ENCODE measurements around the gene MGRN1.

Gene MGRN1

GRCh38 chr16:4687946-4688673 is 63.5 kb downstream of the MGRN1 start:
- no peak for DNase-seq

- no peak for DNase-seq
Observed at GRCh38 chr16:4688674-4689045, 64.0 kb downstream of the MGRN1 start.

GRCh38 chr16:4689091-4689671 is 64.6 kb downstream of the MGRN1 start:
- no peak for DNase-seq

DNA sequence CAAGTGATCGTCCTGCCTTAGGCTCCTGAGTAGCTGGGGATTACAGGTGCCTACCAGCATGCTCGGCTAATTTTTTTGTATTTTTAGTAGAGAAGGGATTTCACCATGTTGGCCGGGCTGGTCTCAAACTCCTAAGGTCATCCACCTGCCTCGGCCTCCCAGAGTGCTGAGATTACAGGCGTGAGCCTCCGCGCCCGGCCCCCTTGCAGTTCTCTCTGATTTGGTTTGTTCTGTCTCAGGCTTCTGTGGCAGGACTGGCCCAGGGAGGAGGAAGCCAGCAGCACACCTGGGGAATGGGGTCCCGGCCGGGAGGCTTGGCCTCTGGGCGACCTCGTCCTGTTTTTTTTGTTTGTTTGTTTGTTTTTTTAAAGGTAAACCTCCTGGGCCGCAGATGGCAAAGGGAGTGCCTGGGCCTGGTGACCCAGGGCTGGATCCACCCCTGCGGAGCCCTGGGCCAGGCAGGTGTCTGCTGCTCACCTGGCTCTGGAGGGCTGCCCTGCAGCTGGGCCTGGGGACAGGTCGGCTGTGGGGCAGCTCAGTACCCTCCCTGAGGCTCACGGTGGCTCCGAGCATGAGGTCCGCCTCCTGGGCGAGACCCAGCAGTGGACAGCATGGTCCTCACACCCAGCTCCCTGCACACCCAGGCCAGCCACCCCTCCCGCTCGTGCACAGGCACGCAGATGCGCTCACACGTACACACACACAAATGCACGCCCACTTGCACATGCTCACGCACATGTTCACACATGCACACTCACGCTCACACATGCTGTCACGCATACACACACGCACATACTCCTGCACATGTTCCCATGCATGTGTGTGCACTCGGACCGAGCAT is 65.5 kb downstream of the MGRN1 start:
- no peak for DNase-seq

DNA sequence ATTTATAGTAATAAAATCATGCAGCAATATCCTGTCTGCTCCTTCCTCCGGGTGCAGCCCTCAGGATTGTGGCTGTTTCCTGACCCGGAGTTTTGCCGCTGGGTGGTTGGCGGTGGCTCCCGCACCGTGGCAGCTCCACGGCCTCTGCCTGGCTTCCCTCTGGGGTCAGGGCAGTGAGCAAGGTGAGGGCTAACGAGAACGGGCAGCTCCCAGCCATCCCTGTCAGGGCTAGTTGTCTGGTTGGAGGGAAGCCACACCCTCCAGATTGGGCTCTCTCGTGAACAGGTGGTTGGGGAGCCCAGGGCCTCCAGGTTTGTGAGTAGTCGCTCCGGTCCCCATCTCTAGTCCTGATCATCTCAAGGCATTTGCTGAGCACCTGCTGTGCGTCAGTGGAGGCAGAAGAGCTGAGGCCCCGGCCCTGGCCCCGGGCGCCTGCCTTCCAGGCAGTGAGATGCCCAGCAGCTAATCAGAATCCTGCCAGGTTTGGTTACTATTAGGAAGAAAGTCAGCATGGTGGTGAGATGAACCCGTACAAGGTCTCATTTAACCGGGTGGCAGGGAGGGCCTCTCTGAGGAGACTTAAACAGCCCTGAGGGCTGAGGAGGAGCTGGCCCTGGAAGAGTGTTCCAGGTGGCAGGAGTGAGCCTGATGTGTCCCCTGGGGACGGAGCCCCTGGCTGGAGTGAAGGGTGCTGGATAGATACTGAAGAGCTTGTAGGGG is 66.5 kb downstream of the MGRN1 start:
- no peak for DNase-seq

DNA sequence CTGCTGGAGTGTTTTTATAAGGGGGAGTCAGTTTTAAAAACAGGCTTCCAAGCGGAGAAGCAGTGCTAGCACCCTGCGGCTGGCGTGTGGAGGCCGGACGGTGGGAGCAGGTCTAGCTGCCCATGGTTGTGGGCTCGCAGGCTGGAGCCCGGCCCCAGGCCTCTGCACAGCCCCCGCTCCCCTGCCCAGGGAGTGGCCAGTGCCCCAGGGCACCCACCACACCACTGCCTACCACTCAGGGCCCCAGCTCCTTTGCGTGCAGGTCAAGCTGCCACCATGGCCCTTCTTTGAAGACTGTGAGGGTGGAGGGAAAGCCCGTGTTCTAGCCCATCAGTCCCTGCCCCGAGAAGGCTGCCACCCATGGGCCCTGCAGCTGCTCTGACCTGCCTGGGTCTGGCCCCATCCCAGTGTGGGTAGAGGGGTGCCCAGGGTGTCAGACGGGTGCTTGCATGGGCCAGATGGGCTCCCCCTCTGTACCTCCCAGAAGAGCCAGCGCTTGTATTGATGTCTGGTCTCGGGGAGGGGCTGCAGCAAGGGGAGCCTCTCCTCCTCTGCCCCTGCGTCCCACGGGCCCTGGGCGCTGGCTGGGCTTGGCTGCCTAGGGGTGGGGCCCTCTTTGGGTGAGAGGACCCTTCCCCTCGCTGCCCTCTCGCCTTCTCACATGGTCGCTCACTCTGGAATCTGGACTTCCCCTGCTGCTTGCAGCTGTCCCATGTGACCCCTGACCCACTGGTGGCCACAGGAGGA is 67.2 kb downstream of the MGRN1 start:
- DNase-seq, result peak in 1 of 2 donors; percentile 25

DNA sequence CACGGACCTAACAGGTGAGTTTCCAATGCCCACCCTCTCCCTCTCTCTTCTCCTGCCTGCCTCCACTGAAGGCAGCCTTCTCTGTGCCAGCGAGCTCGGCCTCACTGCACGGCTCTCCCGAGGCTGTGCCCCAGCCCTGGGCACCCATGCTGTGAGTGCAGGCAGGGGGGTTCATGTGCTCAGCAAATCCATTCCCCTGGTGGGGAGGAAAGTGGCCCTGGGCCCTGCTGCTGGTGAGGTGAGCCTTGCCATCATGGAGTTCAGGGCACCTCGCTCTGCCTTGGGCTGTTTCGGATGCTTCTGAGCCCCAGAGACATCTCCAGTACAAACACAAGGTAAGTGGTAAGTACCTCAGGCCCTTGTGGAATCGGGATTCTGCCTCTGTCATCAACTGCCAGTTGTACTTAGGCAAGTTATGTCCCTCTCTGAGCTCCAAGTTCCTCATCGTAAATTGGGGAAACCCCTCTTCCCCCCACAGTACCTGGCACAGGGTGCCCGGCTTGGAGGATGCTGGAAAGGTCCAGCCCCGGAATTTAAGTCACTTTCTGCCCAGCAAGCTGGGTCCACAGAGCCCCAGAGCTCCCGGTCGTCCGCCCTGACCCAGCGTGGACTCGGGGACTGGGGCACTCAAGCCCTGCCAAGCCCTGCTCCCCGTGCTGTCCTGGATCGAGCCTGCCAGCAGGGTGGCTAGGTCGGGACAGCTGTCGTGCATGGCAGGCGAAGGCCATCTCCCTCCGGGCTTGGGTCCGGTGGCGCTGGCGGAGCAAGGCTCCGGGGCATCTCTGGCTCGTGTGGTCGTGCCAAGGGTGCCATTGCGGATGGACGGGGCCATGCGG is 68.1 kb downstream of the MGRN1 start:
- DNase-seq, result peak; percentile 30 to 58

DNA sequence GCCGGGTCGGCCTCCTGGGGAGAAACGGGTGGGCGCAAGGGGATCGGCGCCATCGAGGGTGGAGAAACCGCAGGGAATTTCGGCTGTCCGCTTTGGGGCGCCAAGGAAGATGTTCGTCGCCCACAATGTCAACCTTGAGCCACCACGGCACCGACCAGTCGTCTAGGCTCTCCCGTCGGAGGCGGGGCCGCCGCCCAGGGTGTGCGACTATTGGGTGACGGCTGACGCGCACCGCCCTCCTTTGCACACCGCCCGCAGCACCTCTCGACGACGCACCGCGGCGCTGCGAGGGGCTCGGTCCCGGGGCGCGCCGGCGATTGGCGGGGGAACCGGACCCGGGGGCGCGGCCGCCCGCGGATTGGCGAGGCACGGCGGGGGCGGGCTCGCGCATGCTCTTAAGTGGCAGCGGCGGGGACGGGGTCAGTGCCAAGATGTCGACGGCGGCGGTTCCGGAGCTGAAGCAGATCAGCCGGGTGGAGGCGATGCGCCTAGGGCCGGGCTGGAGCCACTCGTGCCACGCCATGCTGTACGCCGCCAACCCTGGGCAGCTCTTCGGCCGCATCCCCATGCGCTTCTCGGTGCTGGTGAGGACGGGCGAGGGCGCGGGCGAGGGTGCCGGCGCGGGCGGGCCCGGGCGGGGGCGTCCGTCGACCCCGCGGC is 68.8 kb downstream of the MGRN1 start, which contains the start of gene NUDT16L1:
Gene NUDT16L1, plus strand, starts transcription at position 267 of the 660 bp plus-strand sequence. Its CDS starts 165 bp downstream, at position 432.
- DNase-seq, result peak; percentile 97 to 98

- DNase-seq, result peak in 1 of 2 donors; percentile 41
Observed at GRCh38 chr16:4693956-4694641, 69.5 kb downstream of the MGRN1 start.

- DNase-seq, result no peak
Observed at GRCh38 chr16:4694642-4695451, 70.2 kb downstream of the MGRN1 start.

DNA sequence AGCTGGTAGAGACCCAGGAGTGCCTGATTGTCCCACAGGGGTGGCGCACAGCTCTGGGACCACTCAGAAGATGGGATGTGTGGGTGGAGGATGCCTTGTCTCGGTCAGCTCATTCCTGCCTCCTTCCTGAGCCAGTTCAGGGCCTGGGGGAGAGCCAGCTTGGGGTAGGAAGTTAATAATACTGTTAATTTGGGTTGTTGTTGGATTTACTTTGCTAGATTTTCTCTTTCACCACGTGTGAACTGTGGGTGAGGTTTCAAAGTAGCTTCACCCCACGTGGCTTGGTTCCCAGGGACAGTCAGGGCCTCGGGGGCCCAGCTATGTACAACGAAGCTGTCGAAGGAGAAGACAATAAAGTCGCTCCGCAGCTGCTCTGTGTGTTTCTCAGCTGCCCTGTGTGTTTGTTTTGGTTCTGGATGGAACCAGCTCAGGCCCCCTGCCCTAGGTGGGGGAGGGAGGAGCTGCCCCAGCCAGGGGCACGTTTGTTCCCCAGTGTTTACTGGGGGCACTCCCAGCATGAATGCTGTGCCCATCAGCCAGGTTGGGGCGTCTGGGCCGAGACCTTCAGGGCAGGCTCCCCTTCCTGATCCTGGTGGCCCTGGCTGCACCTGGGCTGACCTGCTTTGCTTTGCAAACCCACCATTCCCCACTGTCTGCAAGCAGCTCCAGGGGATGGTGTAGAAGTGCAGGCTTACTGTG is 71.0 kb downstream of the MGRN1 start:
- DNase-seq, result no peak

- DNase-seq, result no peak
Observed at GRCh38 chr16:4696172-4696904, 71.7 kb downstream of the MGRN1 start.

GRCh38 chr16:4696905-4697847 is 72.5 kb downstream of the MGRN1 start:
- DNase-seq, result no peak

DNA sequence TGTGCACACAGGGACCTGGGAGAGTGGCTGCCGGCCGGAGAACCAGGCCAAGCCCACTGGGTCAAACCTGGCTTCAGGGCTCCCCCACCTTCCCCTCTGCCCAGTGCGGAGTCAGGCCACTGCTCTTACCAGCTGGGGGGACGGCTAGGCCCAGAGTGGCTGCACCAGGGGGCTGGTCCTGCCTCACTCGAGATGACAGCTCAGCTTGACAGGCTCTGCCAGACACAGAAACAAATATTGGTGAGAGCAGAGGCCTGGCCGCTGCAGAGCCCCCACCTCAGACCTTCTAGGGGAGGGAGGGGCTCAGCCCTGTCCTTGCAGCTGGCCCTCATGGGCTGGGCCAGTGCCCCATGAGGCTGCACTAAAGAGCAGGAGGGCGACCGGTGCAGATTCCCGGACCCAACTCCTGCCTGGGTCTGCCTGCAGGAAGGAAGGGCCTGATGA is 73.2 kb downstream of the MGRN1 start:
- no peak for DNase-seq

DNA sequence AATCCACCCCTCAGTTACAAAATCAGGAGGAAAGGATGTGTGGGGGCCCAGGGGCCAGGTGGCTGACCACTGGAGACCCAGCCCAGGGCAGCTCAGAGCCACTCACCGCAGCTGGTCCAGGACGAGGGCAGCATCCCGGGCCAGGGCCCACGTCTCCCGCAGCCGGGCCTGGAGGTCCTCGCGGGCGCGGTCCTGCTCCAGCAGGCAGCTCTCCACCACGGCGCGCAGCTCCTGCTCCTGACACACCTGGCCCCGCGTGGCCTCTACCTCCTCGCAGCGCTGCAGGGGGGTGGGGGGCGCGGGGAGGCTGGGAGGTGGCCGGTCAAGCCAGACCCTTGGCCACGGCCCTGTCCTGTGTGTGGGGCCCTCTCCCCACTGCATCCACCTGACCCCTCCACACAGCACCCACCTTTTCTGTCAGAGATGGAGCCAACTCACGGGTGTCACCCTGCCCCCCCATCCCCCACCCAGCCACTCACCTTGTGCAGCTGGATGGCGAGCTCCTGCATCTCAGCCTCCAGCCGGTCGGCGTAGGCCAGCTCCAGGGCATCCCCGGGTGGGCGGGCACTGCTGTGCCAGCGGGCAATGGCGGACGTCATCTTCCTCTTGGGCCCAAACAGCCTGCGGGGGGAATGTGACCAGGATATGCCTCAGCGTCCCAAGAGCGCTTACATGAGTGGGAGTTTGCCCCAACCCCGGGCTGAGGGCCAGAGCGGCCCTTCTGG is 73.9 kb downstream of the MGRN1 start:
- DNase-seq, result no peak
